CD4-positive, alpha-beta T cell treated with Interleukin-2 at 100 ng/mL for 4 hours (primary cell): ENCODE results near the gene EIF1AX.
"Not testable (repeated sequence)": the region's sequence is repeated elsewhere in the genome, so short reads cannot be mapped to it uniquely, and the experiment has no call there.

Experiments
- DNase-seq: peaks from one replicate; pipeline ENCODE4 v3.0.0-alpha.2; 2020; ENCODE audit warnings: low spot score

The EIF1AX gene

GRCh38 chrX:20126833-20127232 is 14.8 kb downstream of the EIF1AX start:
- DNase-seq, result not testable (repeated sequence)

GRCh38 chrX:20124964-20125363 is 16.7 kb downstream of the EIF1AX start:
- DNase-seq, result no peak

- DNase-seq, result no peak
Observed at GRCh38 chrX:20118065-20118824, 23.4 kb downstream of the EIF1AX start.

GRCh38 chrX:20116577-20117240 is 24.9 kb downstream of the EIF1AX start, which contains the start of gene MAP7D2:
Gene MAP7D2 (minus strand): TSS chrX:20116907. CDS start chrX:20116879, 28 bp downstream.
- DNase-seq, result no peak

- no peak for DNase-seq
Observed at GRCh38 chrX:20116087-20116576, 25.5 kb downstream of the EIF1AX start.

- DNase-seq, result no peak
Observed at GRCh38 chrX:20112022-20112774, 29.4 kb downstream of the EIF1AX start.

GRCh38 chrX:20111271-20111670 is 30.4 kb downstream of the EIF1AX start:
- DNase-seq, result no peak

GRCh38 chrX:20101934-20102581 is 39.6 kb downstream of the EIF1AX start:
- no peak for DNase-seq

- no peak for DNase-seq
Observed at GRCh38 chrX:20091499-20091898, 50.1 kb downstream of the EIF1AX start.

GRCh38 chrX:20089845-20090244 is 51.8 kb downstream of the EIF1AX start:
- no peak for DNase-seq

GRCh38 chrX:20080277-20080676 is 61.4 kb downstream of the EIF1AX start:
- no peak for DNase-seq
